H9 (cell line): Measurements from ENCODE around the gene NAPG. TPM values are rescaled to one million over a fixed set of nuclear protein-coding genes. Genes with fewer than 3 reads are reported as not detected.

Experiments
- DNase-seq: peaks from one replicate; pipeline ENCODE4 v3.0.0-alpha.2; 2017
- H2AFZ ChIP-seq: one replicate; pipeline ENCODE4 v1.6.1; 2013; ENCODE audit warnings: mild to moderate bottlenecking, low read length, control low read depth, moderate library complexity
- H2AK5ac ChIP-seq: 2 replicates; pipeline ENCODE4 v1.6.1; 2013; ENCODE audit warnings: low read length, control low read depth, mixed read lengths; ENCODE audit not compliant: insufficient read length
- H2BK120ac ChIP-seq: one replicate; pipeline ENCODE4 v1.6.1; 2013; ENCODE audit warnings: low read depth, mild to moderate bottlenecking, low read length, control low read depth, inconsistent platforms; ENCODE audit not compliant: poor library complexity, severe bottlenecking
- H2BK12ac ChIP-seq: 2 replicates; pipeline ENCODE4 v1.6.1; 2013; ENCODE audit warnings: low read length, control low read depth, mixed read lengths, low read depth; ENCODE audit not compliant: insufficient read length
- H2BK15ac ChIP-seq: 2 replicates; pipeline ENCODE4 v1.6.1; 2013; ENCODE audit warnings: low read depth, low read length, control low read depth
- H2BK20ac ChIP-seq: one replicate; pipeline ENCODE4 v1.6.1; 2013; ENCODE audit warnings: low read depth, mild to moderate bottlenecking, low read length, control low read depth, inconsistent platforms; ENCODE audit not compliant: poor library complexity, severe bottlenecking
- H2BK5ac ChIP-seq: 2 replicates; pipeline ENCODE4 v1.6.1; 2013; ENCODE audit warnings: low read length, control low read depth, mixed read lengths; ENCODE audit not compliant: insufficient read length
- H3K14ac ChIP-seq: 2 replicates; pipeline ENCODE4 v1.6.1; 2013; ENCODE audit warnings: low read length, control low read depth; ENCODE audit not compliant: insufficient read depth
- H3K18ac ChIP-seq: 2 replicates; pipeline ENCODE4 v1.6.1; 2013; ENCODE audit warnings: low read depth, mild to moderate bottlenecking, mixed read lengths, low read length, control low read depth; ENCODE audit not compliant: insufficient read length
- H3K23ac ChIP-seq: 2 replicates; pipeline ENCODE4 v1.6.1; 2013; ENCODE audit warnings: low read length, control low read depth, mixed read lengths, low read depth; ENCODE audit not compliant: insufficient read length
- H3K23me2 ChIP-seq: 2 replicates; pipeline ENCODE4 v1.6.1; 2013; ENCODE audit warnings: low read depth, mild to moderate bottlenecking, mixed read lengths, low read length, control low read depth; ENCODE audit not compliant: insufficient read length, poor library complexity, severe bottlenecking
- H3K27ac ChIP-seq: 2 replicates; pipeline ENCODE4 v1.5.1; 2013; ENCODE audit warnings: low read length, control low read depth, mixed read lengths, low read depth; ENCODE audit not compliant: insufficient read length
- H3K27me3 ChIP-seq: 2 replicates; pipeline ENCODE4 v1.6.1; 2013; ENCODE audit warnings: low read length, control low read depth, inconsistent platforms; ENCODE audit not compliant: insufficient read depth
- H3K4ac ChIP-seq: 2 replicates; pipeline ENCODE4 v1.6.1; 2013; ENCODE audit warnings: low read depth, mild to moderate bottlenecking, control low read depth, inconsistent platforms, low read length, moderate library complexity
- H3K4me1 ChIP-seq: 2 replicates; pipeline ENCODE4 v1.6.1; 2013; ENCODE audit warnings: low read length, control low read depth, inconsistent platforms; ENCODE audit not compliant: insufficient read depth
- H3K4me2 ChIP-seq: 2 replicates; pipeline ENCODE4 v1.6.1; 2013; ENCODE audit warnings: low read length, control low read depth, mixed read lengths; ENCODE audit not compliant: insufficient read length, insufficient read depth
- H3K56ac ChIP-seq: 2 replicates; pipeline ENCODE4 v1.6.1; 2013; ENCODE audit warnings: low read depth, mild to moderate bottlenecking, mixed read lengths, low read length, control low read depth; ENCODE audit not compliant: insufficient read length
- H3K79me1 ChIP-seq: 2 replicates; pipeline ENCODE4 v1.6.1; 2013; ENCODE audit warnings: low read depth, mild to moderate bottlenecking, moderate library complexity, low read length, control low read depth, inconsistent platforms; ENCODE audit not compliant: insufficient read depth, poor library complexity, severe bottlenecking
- H3K79me2 ChIP-seq: 2 replicates; pipeline ENCODE4 v1.6.1; 2013; ENCODE audit warnings: low read length, control low read depth, inconsistent platforms; ENCODE audit not compliant: insufficient read depth
- H3K9ac ChIP-seq: 2 replicates; pipeline ENCODE4 v1.6.1; 2013; ENCODE audit warnings: low read length, control low read depth, mixed read lengths; ENCODE audit not compliant: insufficient read length; ENCODE audit errors: extremely low read depth
- H3K9me3 ChIP-seq: one replicate; pipeline ENCODE4 v1.6.1; 2013; ENCODE audit warnings: low read depth, low read length, inconsistent platforms; ENCODE audit not compliant: control insufficient read depth
- H3T11ph ChIP-seq: one replicate; pipeline ENCODE4 v1.6.1; 2013; ENCODE audit warnings: mild to moderate bottlenecking, low read length, control low read depth, inconsistent platforms
- H4K20me1 ChIP-seq: one replicate; pipeline ENCODE4 v1.6.1; 2013; ENCODE audit not compliant: control insufficient read depth, insufficient read length, insufficient read depth
- H4K5ac ChIP-seq: 2 replicates; pipeline ENCODE4 v1.6.1; 2013; ENCODE audit warnings: low read depth, mild to moderate bottlenecking, mixed read lengths, low read length, control low read depth; ENCODE audit not compliant: insufficient read length
- H4K8ac ChIP-seq: replicated peaks from 2 replicates; pipeline ENCODE4 v1.6.1; 2013; ENCODE audit warnings: low read length, control low read depth, mixed read lengths, low read depth; ENCODE audit not compliant: insufficient read length
- H4K91ac ChIP-seq: 2 replicates; pipeline ENCODE4 v1.6.1; 2013; ENCODE audit warnings: low read depth, mild to moderate bottlenecking, moderate library complexity, mixed read lengths, low read length, control low read depth; ENCODE audit not compliant: insufficient read length
- H3K27ac Mint-ChIP-seq, 3 experiments: 2 replicates in 2 of 3; 3 replicates in 1 of 3; pipeline ENCODE4 v1.8.0; 2020 to 2021; ENCODE audit warnings: mixed read lengths in 3 of 3, mild to moderate bottlenecking in 1 of 3, moderate library complexity in 1 of 3
- H3K27me3 Mint-ChIP-seq: 2 replicates; pipeline ENCODE4 v1.8.0; 2021; ENCODE audit warnings: low read depth, mild to moderate bottlenecking, moderate library complexity, mixed read lengths
- H3K36me3 Mint-ChIP-seq, 3 experiments: 2 replicates in 2 of 3; 3 replicates in 1 of 3; pipeline ENCODE4 v1.8.0; 2020 to 2021; ENCODE audit warnings: low read depth in 3 of 3, mixed read lengths in 3 of 3; ENCODE audit not compliant: insufficient read depth in 1 of 3
- H3K4me1 Mint-ChIP-seq, 2 experiments: 2 replicates each; pipeline ENCODE4 v1.8.0; 2020; ENCODE audit warnings: mixed read lengths in 2 of 2
- H3K4me3 Mint-ChIP-seq, 2 experiments: 2 replicates in 1 of 2; 3 replicates in 1 of 2; pipeline ENCODE4 v1.8.0; 2020 to 2021; ENCODE audit warnings: mild to moderate bottlenecking in 2 of 2, mixed read lengths in 2 of 2, moderate library complexity in 1 of 2
- H3K9me3 Mint-ChIP-seq, 2 experiments: 2 replicates in 1 of 2; 3 replicates in 1 of 2; pipeline ENCODE4 v1.8.0; 2020; ENCODE audit warnings: mild to moderate bottlenecking in 2 of 2, mixed read lengths in 2 of 2, moderate library complexity in 1 of 2
- WGBS: extraction: QIAGEN DNeasy Blood & Tissue Kit; methylation state at CpG from one replicate; pipeline ENCODE4 v1.1.7; 2013; ENCODE audit warnings: missing lambda C conversion rate, low lambda C conversion rate, mixed read lengths; ENCODE audit not compliant: insufficient read length; ENCODE audit errors: extremely low coverage; 5-methylcytosine and 5-hydroxymethylcytosine counted together
- total RNA-seq: library from RNA; stranded (reverse); gene quantifications from 2 replicates; pipeline ENCODE4 v1.2.1, GENCODE V29; 2021
- TF ChIP-seq, protein P1 (sequence below): fragments of 200-600 bp; sonication (generic); conservative IDR thresholded peaks from 3 replicates; pipeline ENCODE4 v1.8.0; 2021; ENCODE audit warnings: antibody characterized with exemption, mild to moderate bottlenecking

Gene NAPG
- total RNA-seq, 1 experiment from 2014 or later = 30.9 TPM

DNA sequence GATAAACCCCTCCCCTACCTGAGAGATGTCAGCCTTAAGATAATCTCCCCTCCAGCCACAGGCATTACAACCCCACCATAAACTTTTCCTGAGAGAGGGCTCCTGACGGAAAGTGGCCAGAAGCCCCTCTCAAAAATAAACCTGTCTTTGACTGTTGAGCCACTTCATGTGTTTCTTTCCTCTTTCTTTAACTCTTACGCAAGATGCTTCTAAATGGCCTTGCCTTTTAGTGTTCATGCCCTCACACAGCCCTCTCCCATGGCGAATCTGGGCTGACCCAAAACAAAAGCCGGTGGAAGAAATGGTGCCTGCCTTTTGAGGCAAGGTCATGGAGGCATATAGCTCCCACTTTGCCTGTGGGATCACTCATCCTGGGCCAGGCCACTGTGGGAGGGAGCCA is 54.4 kb downstream of the NAPG start:
- H3K4me1 Mint-ChIP-seq = peaks cover 0 to 9% of the 10 kb centered on the region in 2 experiments; a peak in 3 of 4 replicates
- H3K4me3 Mint-ChIP-seq = no peak overlapping the region
- H3K18ac ChIP-seq = no peak overlapping the region
- no peak overlapping the region for H2BK120ac ChIP-seq
- H3K4ac ChIP-seq = no peak overlapping the region
- H3K56ac ChIP-seq = no peak overlapping the region
- H3K4me2 ChIP-seq = no peak overlapping the region
- no peaks in the 10 kb centered on the region for H3K79me1 ChIP-seq
- no peaks in the 10 kb centered on the region for H3K23me2 ChIP-seq
- H2BK20ac ChIP-seq = no peak overlapping the region
- H3K36me3 Mint-ChIP-seq = peaks cover 15 to 30% (median 18%) of the 10 kb centered on the region in 3 experiments
- H2AFZ ChIP-seq = no peak overlapping the region
- H3K9me3 ChIP-seq = peaks cover 11% of the 10 kb centered on the region
- DNase-seq = no peak
- H2BK12ac ChIP-seq = no peak overlapping the region
- no peak overlapping the region for H3K9ac ChIP-seq
- TF ChIP-seq, protein P1, sequence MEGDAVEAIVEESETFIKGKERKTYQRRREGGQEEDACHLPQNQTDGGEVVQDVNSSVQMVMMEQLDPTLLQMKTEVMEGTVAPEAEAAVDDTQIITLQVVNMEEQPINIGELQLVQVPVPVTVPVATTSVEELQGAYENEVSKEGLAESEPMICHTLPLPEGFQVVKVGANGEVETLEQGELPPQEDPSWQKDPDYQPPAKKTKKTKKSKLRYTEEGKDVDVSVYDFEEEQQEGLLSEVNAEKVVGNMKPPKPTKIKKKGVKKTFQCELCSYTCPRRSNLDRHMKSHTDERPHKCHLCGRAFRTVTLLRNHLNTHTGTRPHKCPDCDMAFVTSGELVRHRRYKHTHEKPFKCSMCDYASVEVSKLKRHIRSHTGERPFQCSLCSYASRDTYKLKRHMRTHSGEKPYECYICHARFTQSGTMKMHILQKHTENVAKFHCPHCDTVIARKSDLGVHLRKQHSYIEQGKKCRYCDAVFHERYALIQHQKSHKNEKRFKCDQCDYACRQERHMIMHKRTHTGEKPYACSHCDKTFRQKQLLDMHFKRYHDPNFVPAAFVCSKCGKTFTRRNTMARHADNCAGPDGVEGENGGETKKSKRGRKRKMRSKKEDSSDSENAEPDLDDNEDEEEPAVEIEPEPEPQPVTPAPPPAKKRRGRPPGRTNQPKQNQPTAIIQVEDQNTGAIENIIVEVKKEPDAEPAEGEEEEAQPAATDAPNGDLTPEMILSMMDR = no peak
- H3K4me1 ChIP-seq = peaks cover 3% of the 10 kb centered on the region; the same call in 1 of the 2 replicates
- H3K9me3 Mint-ChIP-seq = peaks cover 26 to 30% of the 10 kb centered on the region in 2 experiments
- no peaks in the 10 kb centered on the region for H4K20me1 ChIP-seq
- no peak overlapping the region; the same call in 1 of the 2 replicates for H2BK15ac ChIP-seq
- H3K27ac Mint-ChIP-seq = no peak overlapping the region
- no peak overlapping the region for H3K27ac ChIP-seq
- no peak overlapping the region for H2AK5ac ChIP-seq
- H3K79me2 ChIP-seq = no peaks in the 10 kb centered on the region
- H4K8ac ChIP-seq = no peak overlapping the region
- no peak overlapping the region for H3K14ac ChIP-seq
- no peak overlapping the region for H3K23ac ChIP-seq
- H3K27me3 ChIP-seq = no peaks in the 10 kb centered on the region
- no CpG with 5 or more reads among the region's 4 CpGs for WGBS
- no peaks in the 10 kb centered on the region; the same call in 1 of the 2 replicates for H3K27me3 Mint-ChIP-seq
- H3T11ph ChIP-seq = no peak overlapping the region
- H2BK5ac ChIP-seq = no peak overlapping the region
- H4K5ac ChIP-seq = no peak overlapping the region
- H4K91ac ChIP-seq = no peak overlapping the region
